GM23248 (cell line): ENCODE data around the gene KCNT1.

Experiments used
- EZH2 ChIP-seq: fragments of 200-600 bp; sonication (generic); IDR thresholded peaks from 2 replicates; pipeline ENCODE4 v1.6.1; 2018; ENCODE audit warnings: antibody characterized with exemption, mild to moderate bottlenecking; ENCODE audit not compliant: insufficient read depth, poor library complexity, severe bottlenecking
- EZH2phosphoT487 ChIP-seq: fragments of 200-600 bp; sonication (generic); IDR thresholded peaks from 2 replicates; pipeline ENCODE4 v1.6.1; 2018; ENCODE audit warnings: antibody characterized with exemption, moderate library complexity, mild to moderate bottlenecking, low read depth; ENCODE audit not compliant: insufficient read depth

DNA sequence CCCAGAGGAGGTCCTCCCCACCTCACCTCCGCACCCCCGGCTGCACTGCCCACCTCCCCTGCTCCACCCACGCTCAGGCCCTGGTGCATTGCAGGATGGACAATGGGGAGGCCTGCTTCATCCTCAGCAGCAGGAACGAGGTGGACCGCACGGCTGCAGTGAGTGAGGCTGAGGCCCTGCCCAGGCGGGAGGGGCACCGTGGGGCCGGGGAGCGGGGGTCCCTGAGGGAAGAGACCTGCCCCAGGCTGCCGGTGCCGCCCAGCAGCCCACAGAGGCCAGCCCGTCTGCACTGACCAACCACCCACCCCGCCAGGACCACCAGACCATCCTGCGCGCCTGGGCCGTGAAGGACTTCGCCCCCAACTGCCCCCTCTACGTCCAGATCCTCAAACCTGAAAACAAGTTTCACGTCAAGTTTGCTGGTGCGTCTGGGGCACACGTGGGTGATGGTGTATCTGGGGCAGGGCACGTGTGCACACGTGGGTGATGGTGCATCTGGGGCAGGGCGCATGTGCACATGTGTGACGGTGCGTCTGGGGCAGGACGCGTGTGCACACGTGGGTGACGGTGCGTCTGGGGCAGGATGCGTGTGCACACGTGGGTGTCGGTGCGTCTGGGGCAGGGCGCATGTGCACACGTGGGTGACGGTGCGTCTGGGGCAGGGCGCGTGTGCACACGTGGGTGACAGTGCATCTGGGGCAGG, 66.7 kb downstream of the KCNT1 start:
- TF ChIP-seq EZH2 (no peak), EZH2phosphoT487 (no peak)
